PFSK-1 (cell line): ENCODE data around the gene TMEM255B.

ENCODE experiments used
- POLR2AphosphoS5 ChIP-seq: IDR thresholded peaks from 2 replicates; pipeline ENCODE4 v1.6.1; 2012; ENCODE audit warnings: low read depth, mild to moderate bottlenecking, control low read depth, low read length, moderate library complexity
- SIN3A ChIP-seq: IDR thresholded peaks from 2 replicates; pipeline ENCODE4 v1.6.1; 2012; ENCODE audit warnings: mild to moderate bottlenecking, low read length, moderate library complexity, borderline replicate concordance; ENCODE audit not compliant: insufficient read depth
- TF ChIP-seq, protein P1 (sequence below), 2 experiments: IDR thresholded peaks; 2 replicates each; pipeline versions ENCODE4 v1.6.1 to v1.8.0; 2011 to 2012; ENCODE audit warnings: low read depth in 2 of 2, low read length in 2 of 2, control low read depth in 1 of 2, inconsistent platforms in 1 of 2, mild to moderate bottlenecking in 1 of 2, moderate library complexity in 1 of 2; ENCODE audit not compliant: insufficient read depth in 1 of 2

DNA sequence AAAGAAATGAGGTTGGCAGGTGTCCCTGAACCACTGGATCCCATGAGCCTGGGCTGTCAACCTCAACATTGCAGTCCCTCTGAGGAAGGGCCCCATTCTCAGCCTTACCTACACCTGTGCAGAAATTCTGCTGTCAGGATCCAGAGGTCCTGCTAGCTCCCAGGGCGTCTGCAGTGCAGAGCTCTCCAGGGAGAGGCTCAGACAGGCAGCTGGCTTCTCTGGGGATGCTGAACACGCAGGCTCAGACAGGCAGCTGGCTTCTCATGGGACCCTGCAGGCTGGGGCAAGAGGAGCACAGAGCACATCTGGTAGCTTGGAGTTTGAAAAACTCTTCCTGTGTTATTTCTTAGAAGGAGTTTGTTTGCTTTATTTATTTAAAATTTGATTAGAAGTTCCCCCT, 50.9 kb downstream of the TMEM255B start:
- TF ChIP-seq, protein P1, sequence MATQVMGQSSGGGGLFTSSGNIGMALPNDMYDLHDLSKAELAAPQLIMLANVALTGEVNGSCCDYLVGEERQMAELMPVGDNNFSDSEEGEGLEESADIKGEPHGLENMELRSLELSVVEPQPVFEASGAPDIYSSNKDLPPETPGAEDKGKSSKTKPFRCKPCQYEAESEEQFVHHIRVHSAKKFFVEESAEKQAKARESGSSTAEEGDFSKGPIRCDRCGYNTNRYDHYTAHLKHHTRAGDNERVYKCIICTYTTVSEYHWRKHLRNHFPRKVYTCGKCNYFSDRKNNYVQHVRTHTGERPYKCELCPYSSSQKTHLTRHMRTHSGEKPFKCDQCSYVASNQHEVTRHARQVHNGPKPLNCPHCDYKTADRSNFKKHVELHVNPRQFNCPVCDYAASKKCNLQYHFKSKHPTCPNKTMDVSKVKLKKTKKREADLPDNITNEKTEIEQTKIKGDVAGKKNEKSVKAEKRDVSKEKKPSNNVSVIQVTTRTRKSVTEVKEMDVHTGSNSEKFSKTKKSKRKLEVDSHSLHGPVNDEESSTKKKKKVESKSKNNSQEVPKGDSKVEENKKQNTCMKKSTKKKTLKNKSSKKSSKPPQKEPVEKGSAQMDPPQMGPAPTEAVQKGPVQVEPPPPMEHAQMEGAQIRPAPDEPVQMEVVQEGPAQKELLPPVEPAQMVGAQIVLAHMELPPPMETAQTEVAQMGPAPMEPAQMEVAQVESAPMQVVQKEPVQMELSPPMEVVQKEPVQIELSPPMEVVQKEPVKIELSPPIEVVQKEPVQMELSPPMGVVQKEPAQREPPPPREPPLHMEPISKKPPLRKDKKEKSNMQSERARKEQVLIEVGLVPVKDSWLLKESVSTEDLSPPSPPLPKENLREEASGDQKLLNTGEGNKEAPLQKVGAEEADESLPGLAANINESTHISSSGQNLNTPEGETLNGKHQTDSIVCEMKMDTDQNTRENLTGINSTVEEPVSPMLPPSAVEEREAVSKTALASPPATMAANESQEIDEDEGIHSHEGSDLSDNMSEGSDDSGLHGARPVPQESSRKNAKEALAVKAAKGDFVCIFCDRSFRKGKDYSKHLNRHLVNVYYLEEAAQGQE (IDR thresholded peaks at IDR 0.05; ENCODE audit: insufficient read depth in 1 of 2, low read depth in 2 of 2, low read length in 2 of 2): no peak
- TF ChIP-seq POLR2AphosphoS5: no peak
- TF ChIP-seq SIN3A: no peak
